Vagina (tissue), 2 donors: ENCODE data around the gene MARK2.

Experiments used
- POLR2A ChIP-seq, 2 donors: fragments of 450-650 bp; IDR thresholded peaks; one replicate each; pipeline ENCODE4 v1.6.1; 2017; ENCODE audit warnings: antibody characterized with exemption in 2 of 2, mild to moderate bottlenecking in 2 of 2, moderate library complexity in 2 of 2
- TF ChIP-seq, protein P1 (sequence below), 3 experiments: fragments of 450-650 bp in 2 of 3; fragments of 200-600 bp in 1 of 3; sonication (generic) in 1 of 3; IDR thresholded peaks; one replicate each; pipeline ENCODE4 v1.5.1; 2017 to 2019; ENCODE audit warnings: antibody characterized with exemption in 3 of 3, mild to moderate bottlenecking in 2 of 3, moderate library complexity in 2 of 3

GRCh38 chr11:63884196-63884932, 45.5 kb downstream of the MARK2 start:
- TF ChIP-seq, protein P1, sequence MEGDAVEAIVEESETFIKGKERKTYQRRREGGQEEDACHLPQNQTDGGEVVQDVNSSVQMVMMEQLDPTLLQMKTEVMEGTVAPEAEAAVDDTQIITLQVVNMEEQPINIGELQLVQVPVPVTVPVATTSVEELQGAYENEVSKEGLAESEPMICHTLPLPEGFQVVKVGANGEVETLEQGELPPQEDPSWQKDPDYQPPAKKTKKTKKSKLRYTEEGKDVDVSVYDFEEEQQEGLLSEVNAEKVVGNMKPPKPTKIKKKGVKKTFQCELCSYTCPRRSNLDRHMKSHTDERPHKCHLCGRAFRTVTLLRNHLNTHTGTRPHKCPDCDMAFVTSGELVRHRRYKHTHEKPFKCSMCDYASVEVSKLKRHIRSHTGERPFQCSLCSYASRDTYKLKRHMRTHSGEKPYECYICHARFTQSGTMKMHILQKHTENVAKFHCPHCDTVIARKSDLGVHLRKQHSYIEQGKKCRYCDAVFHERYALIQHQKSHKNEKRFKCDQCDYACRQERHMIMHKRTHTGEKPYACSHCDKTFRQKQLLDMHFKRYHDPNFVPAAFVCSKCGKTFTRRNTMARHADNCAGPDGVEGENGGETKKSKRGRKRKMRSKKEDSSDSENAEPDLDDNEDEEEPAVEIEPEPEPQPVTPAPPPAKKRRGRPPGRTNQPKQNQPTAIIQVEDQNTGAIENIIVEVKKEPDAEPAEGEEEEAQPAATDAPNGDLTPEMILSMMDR (IDR thresholded peaks at IDR 0.05): no peak
- TF ChIP-seq POLR2A (IDR thresholded peaks at IDR 0.05): no peak
